Erythroblast (primary cell): ENCODE measurements around the gene PTGFR.

Experiments
- GATA1 ChIP-seq: IDR thresholded peaks from 2 replicates; pipeline ENCODE4 v1.6.1; 2011; ENCODE audit warnings: low read depth, mild to moderate bottlenecking, control low read depth, low read length, moderate library complexity
- POLR2A ChIP-seq: IDR thresholded peaks from 2 replicates; pipeline ENCODE4 v1.6.1; 2011; ENCODE audit warnings: mild to moderate bottlenecking, low read length

DNA sequence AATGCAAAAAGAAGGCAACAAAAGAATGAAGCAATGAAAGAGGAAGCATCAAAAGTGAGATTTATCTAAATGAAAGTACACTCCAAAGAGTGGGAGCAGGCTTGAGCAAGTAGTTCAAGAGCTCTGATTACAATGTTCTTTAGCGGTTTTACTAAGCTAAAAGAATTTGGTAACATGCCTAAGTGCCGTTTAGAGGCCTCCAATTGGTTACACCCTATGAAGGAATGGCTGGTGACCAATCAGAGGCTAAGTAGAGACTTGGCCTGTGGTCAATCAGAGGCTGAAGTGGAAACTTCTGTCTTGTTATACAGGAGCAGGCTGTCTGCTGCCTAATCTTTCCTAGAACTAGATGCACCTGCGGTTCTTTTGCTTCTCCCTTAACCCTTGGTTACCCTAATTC is 59.1 kb downstream of the PTGFR start:
- TF ChIP-seq POLR2A (no peak), GATA1 (no peak)
